ENCODE results near the gene MMP25.
"Not testable (repeated sequence)": the region's sequence is repeated elsewhere in the genome, so short reads cannot be mapped to it uniquely, and the experiment has no call there.

The MMP25 gene

DNA sequence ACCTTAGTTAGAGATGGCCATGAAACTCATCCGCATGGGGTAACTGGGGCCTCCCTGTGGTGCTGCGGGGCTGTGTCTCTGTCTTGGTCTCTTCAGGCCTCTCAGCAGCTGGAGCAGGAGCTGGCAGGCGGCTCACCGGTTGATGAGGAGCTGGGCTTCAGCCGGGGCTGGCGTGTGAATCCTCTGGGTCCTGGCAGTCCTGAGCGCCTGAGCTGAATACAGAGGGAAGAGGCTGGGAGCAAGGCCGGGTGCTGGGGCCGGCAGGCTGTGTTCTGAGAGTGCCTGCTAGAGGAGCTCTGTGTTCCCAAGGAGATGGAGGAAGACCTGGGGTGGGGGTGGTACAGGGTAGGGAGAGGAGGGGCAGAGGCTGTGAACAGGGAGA is 9.4 kb downstream of the MMP25 start:
- DNase-seq (ENCODE audit: low spot score) = not testable (repeated sequence)

DNA sequence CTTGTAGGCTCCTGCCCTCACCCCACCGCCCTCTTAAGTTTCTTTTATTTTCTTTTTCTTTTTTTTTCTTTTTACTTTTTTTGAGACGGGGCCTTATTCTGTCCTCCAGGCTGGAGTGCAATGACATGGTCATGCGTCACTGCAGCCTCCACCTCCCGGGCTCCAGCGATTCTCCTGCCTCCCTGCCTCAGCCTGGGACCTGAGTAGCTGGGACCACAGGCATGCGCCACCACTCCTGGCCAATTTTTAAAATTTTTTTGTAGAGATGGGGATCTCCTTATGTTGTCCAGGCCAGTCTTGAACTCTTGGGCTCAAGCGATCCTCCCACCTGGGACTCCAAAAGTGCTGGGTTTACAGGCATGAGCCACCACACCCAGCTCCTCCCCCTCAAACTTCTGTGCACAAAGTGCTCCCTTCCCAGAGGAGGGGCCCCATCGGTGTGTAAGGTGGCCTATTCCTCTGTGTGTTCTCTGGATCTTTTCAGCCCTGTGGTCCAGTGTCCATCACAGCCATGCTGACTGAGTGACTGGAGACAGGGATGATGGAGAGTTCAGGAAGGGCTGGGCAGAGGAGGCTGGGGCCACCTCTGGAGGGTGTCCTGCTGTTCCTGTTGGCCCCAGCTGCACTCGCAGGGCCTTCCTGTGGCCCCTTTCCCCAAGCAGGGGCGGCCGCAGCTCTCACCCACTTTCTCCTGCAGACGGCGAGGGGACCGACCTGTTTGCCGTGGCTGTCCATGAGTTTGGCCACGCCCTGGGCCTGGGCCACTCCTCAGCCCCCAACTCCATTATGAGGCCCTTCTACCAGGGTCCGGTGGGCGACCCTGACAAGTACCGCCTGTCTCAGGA is 10.2 kb downstream of the MMP25 start:
- DNase-seq (ENCODE audit: low spot score) = no peak

DNA sequence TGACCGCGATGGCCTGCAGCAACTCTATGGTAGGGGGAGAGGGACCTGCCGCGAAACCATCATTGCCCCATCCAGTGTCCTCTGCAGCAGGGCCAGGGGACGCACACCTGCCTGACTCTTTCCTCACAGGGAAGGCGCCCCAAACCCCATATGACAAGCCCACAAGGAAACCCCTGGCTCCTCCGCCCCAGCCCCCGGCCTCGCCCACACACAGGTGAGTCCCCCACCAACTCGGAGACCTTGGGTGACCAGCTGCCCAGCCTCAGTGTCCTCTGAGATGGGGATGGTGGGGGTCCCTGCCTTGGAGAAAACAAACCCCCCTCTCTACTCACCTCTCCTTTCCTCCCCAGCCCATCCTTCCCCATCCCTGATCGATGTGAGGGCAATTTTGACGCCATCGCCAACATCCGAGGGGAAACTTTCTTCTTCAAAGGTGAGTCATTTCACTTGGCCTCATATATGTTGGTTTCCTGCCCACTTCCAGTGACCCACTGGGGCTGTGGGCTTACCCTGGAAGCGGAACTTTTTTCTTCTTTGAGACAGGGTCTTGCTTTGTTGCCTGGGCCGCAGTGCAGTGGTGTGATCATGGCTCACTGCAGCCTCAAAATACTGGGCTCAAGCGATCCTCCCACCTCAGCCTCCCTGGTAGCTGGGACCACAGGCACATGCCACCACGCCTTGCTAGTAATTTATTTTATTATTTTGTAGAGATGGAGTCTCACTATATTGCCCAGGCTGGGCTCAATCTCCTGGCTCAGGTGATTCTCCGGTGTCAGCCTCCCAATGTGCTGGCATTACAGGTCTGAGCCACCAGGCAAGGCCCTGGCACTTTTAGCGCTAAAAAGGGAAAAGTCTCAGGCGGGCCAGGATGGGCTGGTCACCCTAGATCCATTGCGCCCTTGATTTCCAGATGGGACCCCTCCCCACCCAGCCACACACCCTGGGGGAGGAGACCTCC is 11.1 kb downstream of the MMP25 start:
- no peak for DNase-seq (ENCODE audit: low spot score)

DNA sequence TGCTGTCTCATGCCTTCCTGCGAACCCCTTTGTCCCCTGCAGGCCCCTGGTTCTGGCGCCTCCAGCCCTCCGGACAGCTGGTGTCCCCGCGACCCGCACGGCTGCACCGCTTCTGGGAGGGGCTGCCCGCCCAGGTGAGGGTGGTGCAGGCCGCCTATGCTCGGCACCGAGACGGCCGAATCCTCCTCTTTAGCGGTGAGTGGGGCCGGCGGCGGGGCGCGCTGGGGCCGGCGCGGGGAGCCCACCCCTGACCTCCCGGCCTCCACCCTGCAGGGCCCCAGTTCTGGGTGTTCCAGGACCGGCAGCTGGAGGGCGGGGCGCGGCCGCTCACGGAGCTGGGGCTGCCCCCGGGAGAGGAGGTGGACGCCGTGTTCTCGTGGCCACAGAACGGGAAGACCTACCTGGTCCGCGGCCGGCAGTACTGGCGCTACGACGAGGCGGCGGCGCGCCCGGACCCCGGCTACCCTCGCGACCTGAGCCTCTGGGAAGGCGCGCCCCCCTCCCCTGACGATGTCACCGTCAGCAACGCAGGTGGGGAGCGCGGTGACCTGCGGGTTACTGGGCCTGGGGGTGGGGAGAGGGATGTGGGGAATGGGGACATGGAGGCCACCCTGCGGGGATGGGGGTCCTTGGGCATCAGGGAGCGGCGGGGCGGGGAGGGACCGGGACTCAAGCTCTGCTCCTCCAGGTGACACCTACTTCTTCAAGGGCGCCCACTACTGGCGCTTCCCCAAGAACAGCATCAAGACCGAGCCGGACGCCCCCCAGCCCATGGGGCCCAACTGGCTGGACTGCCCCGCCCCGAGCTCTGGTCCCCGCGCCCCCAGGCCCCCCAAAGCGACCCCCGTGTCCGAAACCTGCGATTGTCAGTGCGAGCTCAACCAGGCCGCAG is 12.0 kb downstream of the MMP25 start:
- peak; percentile 10 for DNase-seq (ENCODE audit: low spot score)

DNA sequence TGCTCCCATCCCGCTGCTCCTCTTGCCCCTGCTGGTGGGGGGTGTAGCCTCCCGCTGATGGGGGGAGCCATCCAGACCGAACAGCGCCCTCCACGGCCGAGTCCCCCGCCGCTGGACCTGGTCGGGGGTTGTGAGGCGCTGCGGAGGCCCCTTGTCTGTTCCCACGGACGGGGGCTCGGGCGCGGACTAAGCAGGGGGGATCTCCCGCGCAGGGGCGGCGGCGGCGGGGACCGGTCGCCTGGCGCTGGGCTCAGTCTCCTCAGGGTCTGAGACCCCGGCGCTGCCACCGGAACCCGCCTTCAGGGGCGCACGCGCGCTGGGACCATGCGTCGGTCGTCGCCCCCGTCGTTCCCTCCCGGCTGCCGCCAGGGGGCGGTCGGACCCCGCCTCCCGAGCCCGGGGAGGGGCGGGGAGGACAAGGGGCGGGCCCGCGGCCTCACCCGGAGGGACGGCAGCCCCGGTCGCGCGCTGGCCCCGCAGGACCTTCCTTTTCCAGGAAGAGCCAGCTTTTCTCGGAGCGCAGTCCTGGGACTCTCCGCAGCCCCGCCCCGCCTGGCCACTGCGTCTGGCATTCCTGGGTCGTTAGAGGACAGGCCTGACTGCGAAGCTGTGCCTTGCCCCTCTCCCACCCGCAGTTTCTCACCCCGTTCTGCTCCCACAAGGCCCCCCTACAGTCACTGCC is 12.8 kb downstream of the MMP25 start:
- DNase-seq (ENCODE audit: low spot score) = peak; percentile 66

DNA sequence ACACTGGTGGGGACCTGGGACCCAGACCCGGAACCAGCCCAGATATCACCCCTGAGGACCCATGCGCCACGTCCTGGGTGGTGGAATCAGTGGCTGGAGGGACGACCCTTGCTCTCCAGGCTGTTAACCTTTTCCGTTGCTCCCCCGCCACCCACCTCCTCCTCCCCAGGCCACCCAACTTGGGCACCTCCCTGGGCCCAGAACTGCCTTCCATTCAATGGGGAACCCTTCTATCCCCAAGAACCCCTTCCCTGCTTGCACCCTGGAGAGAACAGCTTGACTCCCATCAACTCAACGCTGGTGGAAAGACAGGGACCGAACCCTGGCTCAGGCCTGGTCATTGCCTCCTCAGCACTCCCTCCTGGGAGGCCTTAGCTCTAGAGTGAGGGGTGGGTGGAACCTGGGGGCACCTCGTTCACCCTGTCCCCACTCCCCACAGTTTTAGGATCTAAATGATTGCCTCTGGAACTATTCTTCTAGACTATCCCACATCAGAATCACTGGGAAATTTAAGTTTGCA is 13.4 kb downstream of the MMP25 start:
- no peak for DNase-seq (ENCODE audit: low spot score)

DNA sequence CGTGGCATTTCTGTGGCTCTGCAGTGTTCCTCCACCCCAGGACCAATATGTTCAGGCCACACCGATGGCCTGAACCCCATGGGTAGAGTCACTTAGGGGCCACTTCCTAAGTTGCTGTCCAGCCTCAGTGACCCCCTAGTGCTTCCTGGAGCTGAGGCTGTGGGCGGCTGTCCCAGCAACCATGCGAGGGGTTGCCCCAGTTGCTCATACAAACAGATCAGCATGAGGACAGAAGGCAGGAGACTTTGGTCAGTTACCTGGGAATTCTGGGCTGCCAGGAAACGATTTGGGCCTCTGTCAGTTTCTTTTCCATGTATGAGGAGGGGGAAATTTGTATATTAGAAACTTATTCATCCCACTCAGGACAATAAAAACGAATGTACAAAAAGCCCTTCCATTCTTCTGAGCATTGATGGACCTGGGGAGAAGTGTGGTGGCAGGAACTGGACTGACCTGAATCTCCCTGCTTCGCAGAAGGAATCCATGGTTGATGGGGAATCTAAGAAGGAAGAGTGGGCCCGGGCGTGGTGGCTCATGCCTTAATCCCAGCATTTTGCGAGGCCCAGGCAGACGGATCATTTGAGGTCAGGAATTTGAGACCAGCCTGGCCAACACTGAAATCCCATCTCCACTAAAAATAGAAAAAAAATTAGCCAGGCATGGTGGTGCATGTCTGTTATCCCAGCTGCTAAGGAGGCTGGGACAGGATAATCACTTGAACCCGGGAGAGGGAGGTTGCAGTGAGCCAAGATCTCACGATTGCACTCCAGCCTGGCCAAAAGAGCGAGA is 14.2 kb downstream of the MMP25 start:
- no peak for DNase-seq (ENCODE audit: low spot score)

DNA sequence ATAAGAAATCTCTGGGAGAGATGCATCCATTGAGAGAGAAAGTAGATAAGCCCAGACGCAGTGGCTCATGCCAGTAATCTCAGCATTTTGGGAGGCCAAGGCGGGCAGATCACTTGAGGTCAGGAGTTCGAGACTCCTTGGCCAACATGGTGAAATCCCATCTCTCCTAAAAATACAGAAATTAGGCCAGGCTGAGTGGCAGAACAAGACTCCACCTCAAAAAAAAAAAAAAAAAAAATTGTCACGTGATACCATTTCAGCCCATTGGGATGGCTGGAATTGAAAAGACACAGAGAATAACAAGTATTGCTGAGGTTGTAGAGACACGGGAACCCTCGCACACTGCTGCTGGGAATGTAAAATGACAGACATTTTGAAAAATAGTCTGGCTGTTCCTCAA is 16.2 kb downstream of the MMP25 start:
- DNase-seq (ENCODE audit: low spot score) = no peak

DNA sequence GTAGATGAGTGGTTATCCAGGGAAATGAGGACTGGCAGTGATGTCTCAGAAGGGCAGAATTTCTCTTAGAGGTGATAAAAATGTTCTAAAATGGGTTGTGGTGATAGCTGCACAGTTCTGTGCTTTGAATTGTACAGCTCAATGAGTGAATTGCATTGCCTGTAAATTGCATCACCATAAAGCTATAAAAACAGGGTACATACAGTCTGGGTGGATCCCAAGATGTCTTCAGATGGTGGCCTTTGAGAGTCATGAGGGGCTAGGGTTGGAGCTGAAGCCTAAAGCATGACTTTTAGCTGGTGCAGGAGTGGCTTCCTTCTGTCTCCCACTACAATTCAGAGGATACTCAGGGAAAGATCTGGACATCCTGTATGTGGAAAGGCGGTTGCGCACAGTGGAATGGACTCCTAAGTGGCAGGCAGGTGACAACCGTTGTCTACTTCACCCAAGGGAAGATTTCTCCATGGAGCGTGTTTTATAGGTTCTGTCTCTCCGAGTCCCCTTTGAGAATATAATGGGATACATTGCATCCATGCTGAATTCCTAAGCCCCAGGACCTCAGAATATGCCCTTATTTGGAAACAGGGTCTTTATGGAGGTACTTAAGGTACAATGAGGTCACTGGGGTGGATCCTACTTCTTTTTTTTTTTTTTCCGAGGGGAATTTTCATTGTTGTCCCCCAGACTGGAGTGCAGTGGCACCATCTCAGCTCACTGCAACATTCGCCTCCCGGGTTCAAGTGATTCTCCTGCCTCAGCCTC is 17.4 kb downstream of the MMP25 start:
- DNase-seq (ENCODE audit: low spot score) = no peak

DNA sequence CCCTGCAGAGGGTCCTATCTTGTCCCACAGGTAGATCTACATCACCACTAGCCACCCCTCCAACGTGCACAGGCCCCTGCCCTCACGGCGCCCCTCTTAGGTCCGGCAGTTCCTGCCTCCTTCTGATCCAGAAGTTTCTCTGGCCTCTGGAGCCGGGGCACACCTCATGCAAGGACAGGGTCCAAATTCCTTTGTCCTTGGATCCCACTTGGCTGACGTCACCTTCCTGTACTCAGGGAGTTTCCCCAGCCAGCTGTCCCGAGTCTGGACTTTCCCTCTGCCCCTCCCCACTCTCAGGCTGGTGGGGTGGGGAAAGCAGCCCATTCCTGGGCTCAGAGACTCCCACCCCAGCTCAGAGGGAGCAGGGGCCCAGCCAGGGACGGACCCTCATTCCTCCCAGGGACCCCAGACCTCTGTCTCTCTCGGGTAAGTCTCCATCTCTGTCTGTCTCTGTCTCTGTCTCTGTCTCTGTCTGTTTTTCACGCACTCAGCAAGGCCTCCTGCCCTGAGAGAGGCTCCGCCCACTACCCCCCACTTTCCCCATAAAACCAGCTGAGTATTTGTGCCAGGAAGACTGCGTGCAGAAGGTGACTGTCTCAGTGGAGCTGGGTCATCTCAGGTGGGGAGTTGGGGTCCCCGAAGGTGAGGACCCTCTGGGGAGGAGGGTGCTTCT is 18.8 kb downstream of the MMP25 start, which contains the start of gene IL32:
IL32 (plus strand) TSS at position 572 of the 673 bp plus-strand sequence. CDS start 172 bp downstream, outside the sequence.
- DNase-seq (ENCODE audit: low spot score) = no peak

DNA sequence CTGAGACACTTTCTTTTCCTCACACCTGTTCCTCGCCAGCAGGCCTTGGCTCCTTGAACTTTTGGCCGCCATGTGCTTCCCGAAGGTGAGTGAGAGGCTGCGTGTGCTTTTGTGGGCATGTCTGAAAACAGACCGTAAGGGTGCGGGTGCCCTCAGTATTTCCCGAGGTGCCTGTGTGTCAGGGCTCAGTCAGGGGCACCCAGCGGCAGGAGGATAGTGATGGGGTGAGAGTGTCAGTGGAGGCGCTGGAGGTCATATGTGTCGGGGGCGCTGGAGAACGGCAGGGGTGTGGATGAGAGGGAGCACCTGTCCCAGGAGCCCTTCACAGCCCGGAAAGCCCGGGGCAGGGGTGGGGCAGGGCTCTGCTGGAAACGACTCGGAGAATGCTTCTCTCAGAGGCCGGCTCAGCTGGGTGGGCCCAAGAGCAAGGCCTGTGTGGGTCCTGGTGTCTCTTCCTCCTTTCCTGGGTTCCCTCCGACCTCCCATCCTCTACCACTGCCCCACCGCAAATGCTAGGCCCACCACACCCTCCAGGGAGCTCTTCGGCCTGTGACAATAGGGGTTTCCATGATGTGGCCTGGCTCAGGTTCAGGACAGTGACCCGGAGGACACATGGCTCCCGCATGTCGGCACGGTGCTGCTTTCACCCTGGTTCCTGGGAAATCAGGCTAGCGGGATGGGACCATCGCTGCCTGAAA is 19.5 kb downstream of the MMP25 start:
- DNase-seq (ENCODE audit: low spot score) = no peak

DNA sequence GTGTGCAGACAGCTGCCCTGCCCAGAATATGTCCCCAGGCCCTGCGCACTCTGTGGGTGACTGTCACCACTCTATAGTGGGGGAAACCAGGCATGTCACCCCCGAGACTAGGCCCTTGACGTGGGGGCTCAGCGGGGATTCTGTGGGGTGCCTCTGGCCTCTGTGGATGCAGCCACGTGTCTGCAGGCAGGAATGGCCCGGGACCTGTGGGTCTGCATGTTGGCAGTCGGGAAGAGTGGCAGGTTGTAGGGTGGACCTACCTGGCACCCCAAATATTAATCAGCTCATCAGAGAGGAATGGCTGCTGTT is 20.0 kb downstream of the MMP25 start:
- no peak for DNase-seq (ENCODE audit: low spot score)

DNA sequence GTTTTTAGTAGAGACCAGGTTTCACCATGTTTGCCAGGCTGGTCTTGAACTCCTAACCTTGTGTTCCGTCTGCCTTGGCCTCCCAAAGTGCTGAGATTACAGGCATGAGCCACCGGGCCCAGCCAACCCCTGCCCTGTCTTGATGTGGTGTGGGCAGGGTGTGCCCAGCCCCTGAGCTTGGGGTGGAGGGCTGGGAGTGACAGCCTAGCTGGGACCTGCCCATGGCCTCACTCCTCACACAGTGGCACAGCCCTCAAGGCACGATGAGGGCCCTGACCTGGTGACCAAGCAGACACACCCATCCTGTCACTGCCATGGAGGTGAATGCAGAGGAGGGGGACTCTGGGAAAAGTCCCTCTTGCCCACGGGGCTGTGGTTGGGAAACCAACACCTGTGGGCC is 22.1 kb downstream of the MMP25 start:
- no peak for DNase-seq (ENCODE audit: low spot score)

DNA sequence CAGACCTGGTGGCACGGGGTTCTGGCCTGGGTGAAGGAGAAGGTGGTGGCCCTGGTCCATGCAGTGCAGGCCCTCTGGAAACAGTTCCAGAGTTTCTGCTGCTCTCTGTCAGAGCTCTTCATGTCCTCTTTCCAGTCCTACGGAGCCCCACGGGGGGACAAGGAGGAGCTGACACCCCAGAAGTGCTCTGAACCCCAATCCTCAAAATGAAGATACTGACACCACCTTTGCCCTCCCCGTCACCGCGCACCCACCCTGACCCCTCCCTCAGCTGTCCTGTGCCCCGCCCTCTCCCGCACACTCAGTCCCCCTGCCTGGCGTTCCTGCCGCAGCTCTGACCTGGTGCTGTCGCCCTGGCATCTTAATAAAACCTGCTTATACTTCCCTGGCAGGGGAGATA is 22.8 kb downstream of the MMP25 start:
- DNase-seq (ENCODE audit: low spot score) = not testable (repeated sequence)

DNA sequence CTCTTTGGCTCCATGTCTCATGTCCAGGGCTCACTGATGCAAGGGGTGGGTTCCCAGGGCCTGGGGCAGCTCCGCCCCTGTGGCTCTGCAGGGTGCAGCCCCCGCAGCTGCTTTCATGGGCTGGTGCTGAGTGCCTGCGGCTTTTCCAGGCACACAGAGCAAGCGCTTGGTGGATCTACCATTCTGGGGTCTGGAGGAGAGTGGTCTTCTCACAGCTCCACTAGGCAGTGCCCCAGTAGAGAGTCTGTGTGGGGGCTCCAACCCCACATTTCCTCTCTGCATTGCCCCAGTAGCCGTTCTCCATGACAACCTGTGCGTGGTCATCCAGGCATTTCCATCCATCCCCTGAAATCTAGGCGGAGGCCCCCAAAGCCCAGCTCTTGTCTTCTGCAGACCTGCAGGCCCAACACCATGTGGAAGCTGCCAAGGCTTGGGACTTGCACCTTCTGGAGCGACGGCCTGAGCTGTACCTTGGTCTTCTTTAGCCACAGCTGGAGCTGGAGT is 24.3 kb downstream of the MMP25 start:
- DNase-seq (ENCODE audit: low spot score) = no peak

DNA sequence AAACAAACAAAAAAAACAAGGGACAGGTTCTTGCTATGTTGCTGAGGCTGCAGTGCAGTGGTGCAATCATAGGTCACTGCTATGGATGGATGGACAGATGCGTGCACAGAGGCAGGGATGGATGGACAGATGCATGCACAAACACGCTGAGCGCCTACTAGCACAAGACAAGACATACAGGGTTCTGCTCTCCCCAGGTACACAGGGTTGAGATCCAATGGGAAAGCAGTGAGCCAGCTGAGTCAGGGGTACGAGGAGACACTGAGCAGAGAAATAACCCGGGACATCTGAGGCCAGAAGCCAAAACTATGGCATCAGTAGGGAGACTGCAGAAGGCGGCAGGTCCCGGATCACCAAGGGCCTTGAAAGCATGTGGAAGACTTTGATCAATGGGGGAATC is 25.3 kb downstream of the MMP25 start:
- no peak for DNase-seq (ENCODE audit: low spot score)

DNA sequence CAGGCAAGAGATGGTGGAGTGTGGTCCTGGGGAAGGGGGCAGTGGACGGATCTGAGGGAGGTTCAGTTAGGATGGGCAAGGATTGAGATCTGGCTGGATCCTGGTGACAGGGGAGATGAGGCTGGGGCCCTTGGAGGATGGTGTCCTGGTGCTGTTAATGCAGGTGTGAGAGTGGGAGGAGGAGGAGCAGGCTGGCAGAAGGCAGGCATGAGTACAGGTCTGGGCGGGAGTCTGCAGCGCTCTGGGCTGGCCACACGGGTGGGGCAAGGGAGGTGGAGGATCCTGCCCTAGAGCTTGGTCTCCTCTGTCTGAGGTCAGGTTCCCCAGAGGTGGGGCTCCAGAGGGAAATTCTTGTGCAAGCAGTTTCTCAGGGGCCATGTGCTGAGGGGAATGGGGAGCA is 25.8 kb downstream of the MMP25 start:
- not testable (repeated sequence) for DNase-seq (ENCODE audit: low spot score)

DNA sequence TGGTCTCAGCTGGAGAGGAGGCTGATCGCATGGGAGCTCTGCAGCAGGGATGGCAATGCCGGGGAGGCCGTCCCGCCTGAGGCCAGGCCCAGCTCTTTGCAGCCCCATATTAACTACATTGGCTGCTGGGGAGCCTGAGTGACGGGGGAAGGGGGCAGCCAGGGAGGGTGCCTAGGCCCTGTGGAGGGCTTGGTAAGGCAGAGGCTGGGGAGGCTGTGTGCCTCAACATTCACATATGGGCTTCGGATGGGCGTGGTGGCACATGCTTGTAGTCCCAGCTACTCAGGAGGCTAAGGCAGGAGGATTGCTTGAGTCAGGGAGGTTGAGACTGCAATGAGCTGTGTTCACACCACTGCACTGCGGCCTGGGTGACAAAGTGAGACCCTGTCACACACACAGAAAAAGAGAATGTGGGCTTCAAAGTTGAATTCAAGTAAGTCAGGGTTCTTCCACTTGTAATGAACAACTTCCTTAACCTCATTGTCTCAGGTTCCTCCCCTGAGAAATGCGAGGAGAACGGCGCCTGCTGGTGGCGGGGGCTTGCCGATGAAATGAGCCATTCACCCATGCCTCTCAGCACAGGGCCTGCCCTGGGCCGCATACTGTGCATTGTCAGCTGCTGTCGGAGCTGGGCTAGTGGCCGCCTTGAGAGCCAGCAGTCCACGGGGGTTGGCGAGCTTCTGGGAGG is 26.4 kb downstream of the MMP25 start:
- not testable (repeated sequence) for DNase-seq (ENCODE audit: low spot score)

Measured in pons (tissue), 1 donor.